HG02938 (cell line): ENCODE measurements around the gene IFITM2.
"Not testable (repeated sequence)": the region's sequence is repeated elsewhere in the genome, so short reads cannot be mapped to it uniquely, and the experiment has no call there.

Experiments
- ATAC-seq: cut with Tn5 transposase; IDR thresholded peaks from one replicate; pipeline ENCODE4 v1.9.1; 2021; ENCODE audit warnings: mild to moderate bottlenecking, moderate library complexity; ENCODE audit not compliant: unreplicated experiment

Gene IFITM2

DNA sequence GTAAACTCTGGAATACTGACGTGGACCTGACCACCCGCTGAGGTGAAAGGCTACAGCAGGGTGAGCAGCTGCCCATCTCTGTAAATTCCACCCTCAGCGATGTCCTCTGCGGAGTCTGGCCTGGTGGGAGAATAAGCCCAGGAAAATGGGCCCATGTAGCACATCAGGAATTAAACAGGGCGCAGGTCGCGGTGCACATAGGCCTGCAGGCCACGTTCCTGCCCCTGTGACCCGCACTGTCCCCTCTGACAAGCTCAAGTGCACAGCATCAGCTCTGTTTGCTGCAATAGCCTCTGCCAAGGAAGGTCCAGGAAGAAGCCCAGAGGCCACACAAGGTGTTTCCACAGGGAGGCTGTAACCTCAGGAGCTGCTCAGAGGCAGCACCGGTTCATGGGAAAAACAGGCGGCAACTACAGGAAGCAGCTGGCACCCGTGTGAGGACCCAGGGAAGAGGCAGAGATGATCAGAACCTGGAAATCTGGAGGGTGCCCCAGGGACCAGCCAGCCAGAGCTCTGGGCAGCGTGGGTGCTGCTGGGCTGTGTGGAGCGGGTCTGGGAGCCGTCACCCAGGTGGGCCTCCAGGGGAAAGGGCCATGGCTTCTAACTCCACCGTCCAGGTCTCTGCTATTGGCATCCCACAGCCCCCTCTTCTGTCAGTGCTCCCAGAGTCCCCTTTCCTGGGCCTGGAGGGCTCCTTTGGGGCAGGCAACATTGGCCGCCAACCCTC lies 808 bp upstream of the IFITM2 start:
- ATAC-seq, result no peak

DNA sequence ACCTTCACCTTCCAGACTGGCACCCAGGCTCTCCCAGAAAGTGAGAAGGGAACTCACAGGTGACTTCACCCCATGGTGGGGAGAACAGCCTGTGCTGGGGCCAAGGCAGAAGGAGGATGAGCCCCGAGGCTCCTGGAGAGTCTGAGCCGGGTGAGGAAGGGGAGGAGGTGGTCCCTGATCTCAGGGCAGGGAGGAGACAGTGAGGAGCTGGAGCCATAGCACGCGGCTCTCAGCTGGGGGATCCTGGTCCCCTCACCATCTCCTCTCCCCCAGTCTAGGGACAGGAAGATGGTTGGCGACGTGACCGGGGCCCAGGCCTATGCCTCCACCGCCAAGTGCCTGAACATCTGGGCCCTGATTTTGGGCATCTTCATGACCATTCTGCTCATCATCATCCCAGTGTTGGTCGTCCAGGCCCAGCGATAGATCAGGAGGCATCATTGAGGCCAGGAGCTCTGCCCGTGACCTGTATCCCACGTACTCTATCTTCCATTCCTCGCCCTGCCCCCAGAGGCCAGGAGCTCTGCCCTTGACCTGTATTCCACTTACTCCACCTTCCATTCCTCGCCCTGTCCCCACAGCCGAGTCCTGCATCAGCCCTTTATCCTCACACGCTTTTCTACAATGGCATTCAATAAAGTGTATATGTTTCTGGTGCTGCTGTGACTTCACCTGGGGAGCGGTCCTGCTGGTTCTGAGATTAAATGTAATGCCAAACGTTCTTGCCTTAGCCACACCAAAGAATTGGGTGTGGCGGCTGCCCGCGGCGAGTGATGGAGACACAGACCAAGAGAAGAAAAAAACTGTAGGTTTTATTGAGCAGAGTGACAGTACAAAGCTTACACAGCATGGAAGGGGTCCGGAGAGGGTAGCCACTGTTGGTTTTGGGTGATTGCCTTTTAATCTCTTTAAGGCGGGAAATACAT lies 1.4 kb downstream of the IFITM2 start:
- ATAC-seq, result not testable (repeated sequence)

DNA sequence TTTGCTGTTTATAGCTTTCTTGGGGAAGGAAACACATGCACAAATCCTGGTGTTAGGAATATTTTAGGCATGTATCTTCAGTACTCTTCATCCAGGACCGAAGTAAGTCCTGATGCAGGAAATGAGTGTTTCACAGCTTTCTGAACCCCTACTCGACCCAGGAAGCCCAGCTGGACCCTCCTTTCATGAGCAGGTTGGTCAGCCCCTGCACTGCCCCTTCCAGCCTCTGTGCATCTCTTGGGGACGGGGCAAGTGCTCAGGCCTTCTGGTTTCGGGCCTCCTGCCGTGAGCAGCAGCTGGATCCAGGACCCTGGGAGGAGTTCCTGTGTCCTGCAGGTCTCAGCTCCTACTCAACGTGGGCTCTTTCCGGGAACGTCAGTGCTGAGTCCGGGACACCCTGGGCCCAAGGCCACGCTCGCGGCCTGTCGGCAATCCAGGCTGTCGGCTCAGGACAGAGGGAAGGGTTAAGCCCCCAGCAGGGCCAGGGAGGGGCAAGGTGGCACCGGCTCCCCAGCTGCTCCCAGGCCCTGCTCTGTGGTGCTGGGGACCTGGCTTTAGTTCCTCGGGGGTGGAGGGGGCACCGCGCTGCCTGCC lies 2.5 kb downstream of the IFITM2 start:
- not testable (repeated sequence) for ATAC-seq

DNA sequence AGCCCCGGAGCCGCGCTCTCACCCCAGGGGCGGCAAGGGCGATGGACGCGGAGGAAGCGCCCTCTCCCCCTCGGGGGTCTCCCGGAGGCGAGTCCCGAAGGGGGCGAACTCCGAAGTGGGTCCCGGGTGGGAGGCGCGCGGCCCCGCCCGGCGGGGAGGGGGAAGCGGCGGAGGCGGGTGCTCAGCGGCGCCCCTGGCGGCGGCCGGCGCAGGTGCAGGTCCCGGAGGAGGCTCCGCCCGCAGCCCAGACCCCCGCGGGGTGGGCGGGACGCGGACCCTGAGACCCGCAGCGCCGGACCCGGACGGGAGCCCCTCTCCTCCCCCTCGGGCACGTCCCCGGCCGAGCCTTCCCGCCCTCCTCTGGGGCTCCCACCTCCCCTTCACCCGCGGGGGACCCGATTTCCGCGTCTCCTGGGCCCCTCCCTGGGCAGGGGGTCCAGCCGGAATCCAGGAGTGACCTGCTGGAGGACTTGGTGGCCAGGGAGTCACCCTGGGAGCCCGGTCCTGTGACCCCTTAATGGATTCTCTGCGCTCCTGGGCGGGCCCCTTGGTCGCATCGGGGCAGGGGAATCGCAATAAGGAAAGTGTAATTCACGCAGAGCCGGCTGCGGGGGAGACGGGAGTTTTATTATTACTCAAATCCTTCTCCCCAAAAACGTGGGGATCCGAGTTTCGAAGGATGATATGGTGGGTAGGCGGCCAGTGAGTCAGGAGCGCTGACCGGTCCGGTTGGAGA lies 3.6 kb downstream of the IFITM2 start:
- ATAC-seq, result not testable (repeated sequence)

DNA sequence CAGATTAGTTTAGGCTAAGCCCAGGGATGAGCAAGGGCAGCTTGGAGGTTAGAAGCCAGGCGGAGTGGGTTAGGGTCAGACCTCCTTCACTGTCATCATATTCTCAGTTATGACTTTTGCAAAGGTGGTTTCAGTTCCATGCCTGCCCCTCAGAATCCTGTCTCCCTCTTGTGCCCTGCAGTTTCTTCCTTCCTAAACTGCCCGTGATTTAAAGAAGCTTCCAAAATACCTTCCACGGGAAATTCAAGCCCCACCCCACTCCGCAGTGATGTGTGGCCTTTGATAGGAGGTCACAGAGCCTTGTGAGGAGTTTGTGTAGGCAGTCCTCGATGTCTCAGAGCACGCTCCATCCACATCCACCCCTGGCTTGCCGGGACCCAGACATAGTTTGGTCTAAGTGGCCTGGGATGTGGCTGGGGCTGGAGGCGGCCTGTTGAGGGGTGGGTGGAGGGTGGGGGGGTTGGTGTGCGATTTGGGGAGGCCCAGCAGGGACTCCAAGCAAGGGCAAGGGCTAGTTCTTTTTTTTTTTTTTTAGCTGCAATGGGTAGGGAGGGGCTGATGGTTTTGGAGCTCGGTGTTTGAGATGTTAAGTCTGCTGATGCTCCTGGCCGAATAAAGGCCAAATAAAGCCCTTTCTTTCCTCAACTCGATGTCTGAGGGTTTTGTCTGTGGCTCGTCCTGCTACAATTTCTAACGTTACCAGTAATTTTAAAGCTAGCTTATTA lies 4.6 kb downstream of the IFITM2 start:
- no peak for ATAC-seq

DNA sequence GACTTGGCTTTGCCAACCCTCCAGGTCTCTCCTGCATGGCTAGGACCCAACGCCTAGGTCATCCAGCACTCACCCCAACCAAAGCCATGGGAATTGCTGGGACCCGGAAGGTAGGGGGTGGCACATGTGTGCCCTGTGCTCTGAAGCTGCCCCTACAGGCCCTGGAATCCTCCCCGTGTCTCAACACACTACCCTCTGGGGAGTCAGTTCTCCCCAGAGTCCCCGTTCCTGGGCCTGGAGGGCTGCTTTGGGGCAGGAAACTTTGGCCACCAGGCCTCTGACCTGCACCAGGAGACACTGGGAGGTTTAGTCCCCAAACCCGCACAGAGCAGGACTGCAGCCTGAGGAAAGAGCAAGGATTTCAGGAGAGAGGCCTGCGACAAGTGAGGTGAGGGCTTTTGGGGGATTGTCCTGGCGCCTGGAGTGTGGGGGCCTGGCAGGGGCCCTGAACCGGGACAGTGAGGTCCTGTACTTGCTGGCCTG lies 5.7 kb downstream of the IFITM2 start:
- ATAC-seq, result no peak

DNA sequence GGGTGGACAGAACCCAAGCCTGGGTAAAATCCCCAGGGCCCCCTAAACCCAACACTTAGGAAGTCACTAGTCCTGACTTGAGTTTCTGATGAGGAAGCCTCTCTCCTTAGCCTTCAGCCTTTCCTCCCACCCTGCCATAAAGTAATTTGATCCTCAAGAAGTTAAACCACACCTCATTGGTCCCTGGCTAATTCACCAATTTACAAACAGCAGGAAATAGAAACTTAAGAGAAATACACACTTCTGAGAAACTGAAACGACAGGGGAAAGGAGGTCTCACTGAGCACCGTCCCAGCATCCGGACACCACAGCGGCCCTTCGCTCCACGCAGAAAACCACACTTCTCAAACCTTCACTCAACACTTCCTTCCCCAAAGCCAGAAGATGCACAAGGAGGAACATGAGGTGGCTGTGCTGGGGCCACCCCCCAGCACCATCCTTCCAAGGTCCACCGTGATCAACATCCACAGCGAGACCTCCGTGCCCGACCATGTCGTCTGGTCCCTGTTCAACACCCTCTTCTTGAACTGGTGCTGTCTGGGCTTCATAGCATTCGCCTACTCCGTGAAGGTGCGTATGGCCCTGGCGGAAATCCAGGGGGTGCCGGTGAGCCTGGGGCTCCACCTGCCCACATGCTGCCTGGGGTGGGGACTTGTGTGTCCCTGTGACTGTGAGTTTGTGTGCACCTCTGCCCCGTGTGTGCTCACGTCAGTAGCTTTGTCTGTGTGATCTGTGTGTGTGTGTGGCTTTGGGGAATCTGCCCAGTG lies 6.4 kb downstream of the IFITM2 start, which contains the start of gene IFITM1:
Gene IFITM1, plus strand, starts transcription at position 254 of the 767 bp plus-strand sequence. Its CDS starts 131 bp downstream, at position 385.
- ATAC-seq, result no peak

DNA sequence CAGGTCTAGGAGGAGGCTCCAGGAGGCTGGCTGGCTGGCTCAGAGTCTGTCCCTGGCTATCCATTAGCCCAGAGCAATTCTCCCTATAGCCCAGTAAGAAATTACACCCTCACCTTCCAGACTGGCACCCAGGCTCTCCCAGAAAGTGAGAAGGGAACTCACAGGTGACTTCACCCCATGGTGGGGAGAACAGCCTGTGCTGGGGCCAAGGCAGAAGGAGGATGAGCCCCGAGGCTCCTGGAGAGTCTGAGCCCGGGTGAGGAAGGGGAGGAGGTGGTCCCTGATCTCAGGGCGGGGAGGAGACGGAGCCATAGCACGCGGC lies 6.9 kb downstream of the IFITM2 start:
- not testable (repeated sequence) for ATAC-seq

DNA sequence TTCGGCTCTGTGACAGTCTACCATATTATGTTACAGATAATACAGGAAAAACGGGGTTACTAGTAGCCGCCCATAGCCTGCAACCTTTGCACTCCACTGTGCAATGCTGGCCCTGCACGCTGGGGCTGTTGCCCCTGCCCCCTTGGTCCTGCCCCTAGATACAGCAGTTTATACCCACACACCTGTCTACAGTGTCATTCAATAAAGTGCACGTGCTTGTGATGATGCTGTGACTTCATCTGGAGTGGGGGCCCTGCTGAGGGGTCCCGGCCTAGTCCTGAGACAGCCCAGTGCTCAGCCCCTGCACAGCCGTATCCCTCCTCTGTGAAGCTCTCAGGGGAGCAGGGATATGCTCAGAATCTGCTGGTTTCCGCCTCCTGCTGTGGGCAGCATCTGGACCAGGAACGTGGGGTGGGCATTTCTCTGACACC lies 7.5 kb downstream of the IFITM2 start:
- ATAC-seq, result no peak

DNA sequence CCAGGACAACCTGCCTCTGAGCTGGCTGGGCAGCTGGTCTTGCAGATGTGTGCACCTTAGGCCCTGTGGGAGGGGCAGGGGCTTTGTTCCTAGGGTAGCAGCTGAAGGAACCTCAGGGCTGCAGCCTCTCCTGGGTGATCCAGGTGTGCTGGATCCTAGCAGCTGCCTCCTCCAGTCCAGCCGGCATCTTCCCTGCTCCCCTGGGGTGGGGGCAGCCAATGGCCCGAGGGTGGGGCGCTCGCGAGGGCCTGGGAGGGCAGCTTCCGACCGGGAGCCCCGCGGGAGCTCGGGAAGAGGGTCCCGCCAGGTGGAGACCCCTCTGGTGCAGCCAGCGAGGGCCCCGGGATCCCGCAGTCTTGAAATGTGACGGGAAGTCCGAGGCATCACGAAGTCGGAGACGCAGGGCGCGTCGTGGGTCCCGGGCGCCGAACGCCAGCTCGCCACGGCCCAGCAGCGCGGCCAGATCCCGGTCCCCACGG lies 7.9 kb downstream of the IFITM2 start:
- no peak for ATAC-seq

DNA sequence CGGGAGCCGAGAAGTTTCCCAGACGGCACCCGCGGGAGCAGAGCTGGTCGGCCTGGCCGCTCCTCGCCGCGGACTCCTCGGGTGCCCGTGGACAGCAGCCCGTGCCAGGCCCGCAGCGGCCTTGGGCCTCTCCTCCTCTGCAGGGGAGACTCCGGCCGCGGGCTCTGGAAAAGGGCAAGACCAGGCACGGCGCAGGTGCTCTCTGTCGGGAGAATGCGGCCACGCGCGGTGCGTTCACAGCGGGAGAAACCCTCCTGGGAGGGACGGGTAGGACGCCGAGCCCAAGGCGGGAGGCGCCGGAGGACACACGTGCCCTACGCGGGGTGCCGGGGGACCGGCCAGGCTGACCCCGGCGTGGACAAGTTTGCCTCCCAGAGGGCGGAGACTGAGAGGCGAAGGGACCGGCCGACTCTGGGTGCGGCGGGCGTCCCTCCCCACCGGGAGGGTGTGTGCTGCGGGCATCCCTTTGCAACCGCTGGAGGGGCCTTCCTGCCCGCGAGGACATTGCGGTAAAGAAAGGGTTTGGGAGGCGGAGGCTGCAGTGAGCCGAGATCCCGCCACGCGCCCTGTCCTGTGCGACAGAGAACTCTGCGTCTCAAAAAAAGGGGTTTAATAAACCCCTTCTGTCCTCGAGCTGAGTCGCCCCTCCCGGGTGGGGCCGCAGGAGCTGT lies 8.6 kb downstream of the IFITM2 start:
- ATAC-seq, result no peak

DNA sequence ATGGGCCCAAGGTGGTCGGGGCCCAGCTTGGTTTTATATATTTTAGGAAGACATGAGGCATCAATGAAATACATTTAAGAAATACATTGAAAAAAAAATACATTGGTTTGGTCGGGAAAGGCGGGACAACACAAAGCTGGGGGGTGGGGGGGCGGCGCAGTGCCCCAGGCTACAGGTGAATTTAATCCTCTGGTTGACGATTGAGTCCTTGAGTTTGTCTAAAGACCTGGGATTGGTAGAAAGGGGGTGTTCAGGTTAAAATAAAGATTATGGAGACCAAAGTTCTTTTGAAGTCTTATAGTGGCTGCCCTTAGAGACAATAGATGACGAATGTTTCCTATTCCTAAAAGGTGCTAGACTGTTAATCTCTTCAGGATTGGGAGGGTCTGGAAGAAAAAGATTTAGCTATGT lies 9.3 kb downstream of the IFITM2 start:
- no peak for ATAC-seq

DNA sequence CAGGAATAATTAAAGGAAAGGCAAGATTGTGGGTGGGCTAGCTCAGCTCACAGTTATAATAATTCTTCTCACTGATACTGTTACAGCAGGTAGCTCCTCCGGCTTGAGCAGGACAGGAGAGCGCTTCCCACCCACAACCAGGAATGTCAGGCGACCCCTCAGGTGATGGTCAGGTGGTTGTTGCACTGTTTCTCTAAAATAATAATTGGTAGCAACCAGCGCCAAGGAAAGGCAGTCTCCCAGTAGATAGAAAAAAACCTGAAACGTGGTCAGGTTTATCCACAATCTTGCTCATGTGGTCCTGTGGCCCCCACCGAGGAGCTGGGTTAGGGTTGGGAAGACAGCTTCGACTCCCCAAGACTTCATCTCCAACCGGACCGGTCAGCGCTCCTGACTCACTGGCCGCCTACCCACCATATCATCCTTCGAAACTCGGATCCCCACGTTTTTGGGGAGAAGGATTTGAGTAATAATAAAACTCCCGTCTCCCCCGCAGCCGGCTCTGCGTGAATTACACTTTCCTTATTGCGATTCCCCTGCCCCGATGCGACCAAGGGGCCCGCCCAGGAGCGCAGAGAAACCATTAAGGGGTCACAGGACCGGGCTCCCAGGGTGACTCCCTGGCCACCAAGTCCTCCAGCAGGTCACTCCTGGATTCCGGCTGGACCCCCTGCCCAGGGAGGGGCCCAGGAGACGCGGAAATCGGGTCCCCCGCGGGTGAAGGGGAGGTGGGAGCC lies 10.2 kb downstream of the IFITM2 start:
- not testable (repeated sequence) for ATAC-seq

DNA sequence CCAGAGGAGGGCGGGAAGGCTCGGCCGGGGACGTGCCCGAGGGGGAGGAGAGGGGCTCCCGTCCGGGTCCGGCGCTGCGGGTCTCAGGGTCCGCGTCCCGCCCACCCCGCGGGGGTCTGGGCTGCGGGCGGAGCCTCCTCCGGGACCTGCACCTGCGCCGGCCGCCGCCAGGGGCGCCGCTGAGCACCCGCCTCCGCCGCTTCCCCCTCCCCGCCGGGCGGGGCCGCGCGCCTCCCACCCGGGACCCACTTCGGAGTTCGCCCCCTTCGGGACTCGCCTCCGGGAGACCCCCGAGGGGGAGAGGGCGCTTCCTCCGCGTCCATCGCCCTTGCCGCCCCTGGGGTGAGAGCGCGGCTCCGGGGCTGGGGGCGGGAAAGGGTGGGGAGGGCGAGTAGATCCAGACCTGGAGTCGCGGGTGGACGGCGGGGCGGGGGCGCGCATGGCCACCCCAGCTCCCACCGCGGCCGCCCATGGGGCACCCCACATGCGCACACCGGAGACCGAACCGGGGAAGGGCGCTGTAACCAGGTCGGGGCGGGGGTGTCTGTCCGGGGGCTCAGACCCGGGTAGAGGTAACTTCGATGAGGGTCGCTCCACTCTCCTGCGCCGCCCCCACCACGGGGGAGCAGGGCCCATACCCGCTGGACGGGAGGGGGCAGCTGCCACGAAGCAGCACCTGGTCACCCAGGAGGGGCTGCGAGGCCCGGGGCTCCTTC lies 10.9 kb downstream of the IFITM2 start:
- not testable (repeated sequence) for ATAC-seq

DNA sequence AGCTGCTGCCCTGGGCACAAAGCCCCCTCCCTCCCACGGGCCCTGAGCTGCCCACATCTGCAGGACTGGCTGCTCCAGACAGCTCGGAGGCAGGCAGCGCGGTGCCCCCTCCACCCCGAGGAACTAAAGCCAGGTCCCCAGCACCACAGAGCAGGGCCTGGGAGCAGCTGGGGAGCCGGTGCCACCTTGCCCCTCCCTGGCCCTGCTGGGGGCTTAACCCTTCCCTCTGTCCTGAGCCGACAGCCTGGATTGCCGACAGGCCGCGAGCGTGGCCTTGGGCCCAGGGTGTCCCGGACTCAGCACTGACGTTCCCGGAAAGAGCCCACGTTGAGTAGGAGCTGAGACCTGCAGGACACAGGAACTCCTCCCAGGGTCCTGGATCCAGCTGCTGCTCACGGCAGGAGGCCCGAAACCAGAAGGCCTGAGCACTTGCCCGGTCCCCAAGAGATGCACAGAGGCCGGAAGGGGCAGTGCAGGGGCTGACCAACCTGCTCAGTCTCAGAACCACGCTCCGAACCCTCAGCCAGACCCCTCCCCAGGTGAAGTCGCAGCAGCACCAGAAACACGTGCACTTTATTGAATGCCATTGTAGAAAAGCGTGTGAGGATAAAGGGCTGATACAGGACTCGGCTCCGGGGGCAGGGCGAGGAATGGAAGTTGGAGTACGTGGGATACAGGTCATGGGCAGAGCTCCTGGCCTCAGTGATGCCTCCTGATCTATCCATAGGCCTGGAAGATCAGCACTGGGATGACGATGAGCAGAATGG lies 11.7 kb downstream of the IFITM2 start:
- not testable (repeated sequence) for ATAC-seq

DNA sequence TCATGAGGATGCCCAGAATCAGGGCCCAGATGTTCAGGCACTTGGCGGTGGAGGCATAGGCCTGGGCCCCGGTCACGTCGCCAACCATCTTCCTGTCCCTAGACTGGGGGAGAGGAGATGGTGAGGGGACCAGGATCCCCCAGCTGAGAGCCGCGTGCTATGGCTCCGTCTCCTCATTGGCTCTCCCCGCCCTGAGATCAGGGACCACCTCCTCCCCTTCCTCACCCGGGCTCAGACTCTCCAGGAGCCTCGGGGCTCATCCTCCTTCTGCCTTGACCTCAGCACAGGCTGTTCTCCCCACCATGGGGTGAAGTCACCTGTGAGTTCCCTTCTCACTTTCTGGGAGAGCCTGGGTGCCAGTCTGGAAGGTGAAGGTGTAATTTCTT lies 12.3 kb downstream of the IFITM2 start:
- ATAC-seq, result not testable (repeated sequence)

DNA sequence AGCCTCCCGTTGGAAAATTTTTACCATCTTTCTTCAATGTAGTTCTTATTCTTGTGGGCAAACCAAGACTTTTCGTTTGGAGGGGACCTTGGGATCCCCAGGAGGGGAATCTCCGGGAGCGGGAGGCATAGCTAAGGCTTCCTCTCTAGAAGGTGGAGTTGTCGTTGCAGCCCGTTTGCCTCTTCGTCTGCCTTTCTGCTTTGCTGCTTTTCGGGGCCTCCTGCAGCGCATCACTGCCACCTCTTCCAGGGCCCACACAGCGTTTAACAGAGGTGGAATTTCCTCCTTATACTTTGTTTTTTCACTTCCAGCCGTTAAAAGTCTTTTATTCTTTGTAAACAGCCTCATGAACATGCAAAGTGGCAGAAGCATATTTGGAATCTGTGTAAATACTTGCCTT lies 16.5 kb downstream of the IFITM2 start:
- ATAC-seq, result no peak
